Stimulated activated CD4-positive, alpha-beta T cell treated with anti-CD3 and anti-CD28 coated beads, Interleukin-12 subunit alpha, Interleukin-12 subunit beta, amount 100 ng/mL, for 48 hours (primary cell): ENCODE measurements around the gene PPT2.
A peak's percentile ranks its signal among the peaks of the same experiment; 100 is the strongest.
"Not testable (repeated sequence)": the region's sequence is repeated elsewhere in the genome, so short reads cannot be mapped to it uniquely, and the experiment has no call there.

Source experiments
- DNase-seq, 3 donors: peaks; one replicate each; pipeline ENCODE4 v3.0.0-alpha.2; 2020; ENCODE audit warnings: low read depth in 2 of 3, low spot score in 1 of 3

Gene PPT2

DNA sequence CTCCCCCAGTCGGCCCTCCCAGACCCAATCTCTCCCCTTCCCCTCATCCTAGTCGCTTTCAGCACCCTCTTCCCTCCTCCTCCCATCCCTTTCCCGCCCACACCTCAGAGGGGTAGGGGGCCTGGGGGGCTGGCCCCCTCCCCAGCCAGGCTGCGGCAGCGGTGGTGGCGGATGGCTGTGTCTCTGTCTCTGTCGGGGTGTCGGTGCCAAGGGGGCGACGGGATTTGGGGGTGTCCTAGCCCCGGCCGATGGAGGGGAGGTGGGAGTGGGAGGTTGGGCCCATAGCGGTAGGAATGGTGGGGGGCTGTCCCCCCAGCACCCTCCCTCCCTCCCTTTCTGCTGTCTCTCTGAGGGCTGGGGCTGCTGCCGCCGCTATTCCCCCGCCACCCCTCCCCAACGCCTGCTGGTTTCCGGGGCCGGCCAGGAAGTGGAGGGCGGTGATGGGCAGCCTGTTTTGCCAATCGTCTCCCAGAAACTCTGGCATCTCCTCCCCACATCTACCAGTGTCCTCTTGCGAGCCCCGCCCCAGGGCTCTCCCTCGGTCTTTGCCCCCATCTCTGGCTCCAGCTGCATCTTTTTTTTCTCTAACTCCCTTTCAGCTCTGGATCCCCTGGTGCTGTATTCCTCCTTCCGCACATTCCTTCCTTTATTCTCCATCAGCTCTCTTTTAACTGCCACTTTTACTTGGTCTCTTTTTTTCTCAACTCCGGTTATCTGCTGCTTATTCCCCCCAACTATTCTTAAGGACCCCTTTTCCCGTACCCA is 22.0 kb downstream of the PPT2 start, which contains the start of gene AGPAT1:
TSS of gene AGPAT1 (minus strand) at position 374 of the 765 bp plus-strand sequence. CDS start 4,588 bp downstream, outside the sequence.
- peak; percentile 95 to 97 (median 96) for DNase-seq

DNA sequence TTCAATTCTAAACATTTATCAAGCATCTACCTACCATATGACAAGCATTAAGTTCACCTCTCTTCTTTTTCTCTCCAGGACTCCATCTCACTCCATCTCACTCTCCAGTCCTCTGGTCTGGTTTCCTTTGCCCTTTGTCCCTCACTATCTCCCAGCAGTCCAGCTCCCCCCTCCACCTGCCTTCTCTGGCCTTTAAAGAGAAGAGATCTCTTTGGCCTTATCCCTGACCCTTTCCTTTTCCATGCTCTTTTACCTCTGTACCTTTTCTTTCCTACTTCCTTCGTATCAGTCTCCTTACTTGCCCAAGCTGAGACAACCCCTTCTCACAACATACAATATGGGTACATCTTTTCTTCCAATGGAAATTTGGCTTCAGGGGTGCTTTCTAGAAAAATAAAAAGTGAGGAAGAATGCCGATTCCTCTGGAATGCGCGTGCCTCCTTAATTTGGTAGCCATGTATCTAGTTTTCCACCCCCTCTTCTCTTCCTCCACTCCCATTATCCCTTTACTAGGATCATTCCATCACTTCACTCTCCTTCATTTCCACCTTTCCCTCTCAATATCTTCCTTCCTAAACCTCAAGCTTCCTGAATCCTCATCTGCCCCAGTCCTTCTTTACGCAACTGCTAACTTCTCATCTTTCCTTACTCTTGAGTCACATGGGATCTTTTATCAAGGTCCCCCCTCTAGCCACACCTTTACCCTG is 22.7 kb downstream of the PPT2 start:
- DNase-seq: no peak

DNA sequence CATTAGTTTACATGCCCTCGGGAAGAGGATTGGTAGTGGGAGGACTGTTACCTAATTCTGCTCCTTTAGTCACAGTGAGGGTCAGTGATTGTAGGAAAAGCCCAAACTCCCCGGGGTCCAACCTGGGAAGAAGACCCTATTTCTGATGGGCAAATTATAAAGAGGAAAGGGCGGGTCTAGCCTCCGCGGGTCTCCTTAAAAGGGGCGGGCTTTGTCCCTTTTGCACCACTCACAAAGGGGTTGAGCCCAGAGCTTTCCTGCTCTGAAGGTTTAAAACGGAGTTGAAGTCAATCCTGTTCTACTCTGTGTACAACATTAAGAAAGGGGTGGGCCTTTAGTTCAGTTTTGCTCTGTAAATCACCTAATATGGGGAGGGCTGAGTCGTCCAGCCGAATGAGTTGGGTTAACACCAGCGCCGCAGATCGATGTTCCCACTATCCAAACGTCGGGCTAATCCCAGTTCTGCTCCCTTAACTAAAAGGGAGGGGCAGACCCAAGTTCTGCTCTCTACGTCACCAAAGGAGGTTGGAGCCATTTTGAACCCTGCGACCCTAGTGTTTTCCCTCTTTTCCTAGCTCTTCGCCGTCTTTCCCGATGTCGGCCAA is 23.3 kb downstream of the PPT2 start:
- DNase-seq: no peak

DNA sequence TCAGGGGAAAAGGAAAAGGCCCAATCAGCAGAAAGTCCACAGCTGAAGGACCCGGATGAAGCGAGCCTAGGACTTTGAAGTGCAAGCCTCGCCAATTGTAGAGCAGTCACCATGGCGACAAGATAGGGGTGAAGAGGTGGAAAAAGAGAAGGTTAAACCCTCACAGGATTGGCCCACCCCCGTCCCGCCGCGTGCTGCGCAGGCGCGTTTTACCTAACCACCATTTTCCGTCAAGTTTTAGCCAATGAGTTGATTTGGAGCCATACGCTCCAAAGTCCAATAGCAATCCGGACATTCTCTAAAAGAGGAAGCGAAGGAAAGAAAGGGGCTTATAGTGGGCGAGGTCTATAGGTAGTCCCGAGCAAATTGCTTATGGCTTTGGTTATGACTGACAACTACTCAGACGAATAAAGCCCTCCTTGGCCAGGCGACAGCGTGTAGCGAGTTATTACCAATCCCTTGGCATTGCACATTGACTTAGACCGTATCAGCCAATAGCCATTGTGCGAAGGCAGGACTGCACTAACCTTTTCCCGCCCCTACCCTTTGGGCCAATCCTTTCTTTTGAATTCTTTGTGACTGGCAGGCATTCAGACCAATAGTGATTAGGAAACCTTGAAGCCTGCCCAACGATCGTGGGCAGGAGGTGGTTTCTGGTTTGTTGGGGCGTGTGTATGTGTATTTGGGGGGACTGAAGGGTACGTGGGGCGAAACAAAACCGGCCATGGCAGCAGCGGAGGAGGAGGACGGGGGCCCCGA is 24.0 kb downstream of the PPT2 start, which contains the start of gene RNF5:
TSS of gene RNF5 (plus strand) at position 618 of the 759 bp plus-strand sequence. CDS start at position 725, 107 bp downstream.
- peak; percentile 87 to 95 (median 90) for DNase-seq

DNA sequence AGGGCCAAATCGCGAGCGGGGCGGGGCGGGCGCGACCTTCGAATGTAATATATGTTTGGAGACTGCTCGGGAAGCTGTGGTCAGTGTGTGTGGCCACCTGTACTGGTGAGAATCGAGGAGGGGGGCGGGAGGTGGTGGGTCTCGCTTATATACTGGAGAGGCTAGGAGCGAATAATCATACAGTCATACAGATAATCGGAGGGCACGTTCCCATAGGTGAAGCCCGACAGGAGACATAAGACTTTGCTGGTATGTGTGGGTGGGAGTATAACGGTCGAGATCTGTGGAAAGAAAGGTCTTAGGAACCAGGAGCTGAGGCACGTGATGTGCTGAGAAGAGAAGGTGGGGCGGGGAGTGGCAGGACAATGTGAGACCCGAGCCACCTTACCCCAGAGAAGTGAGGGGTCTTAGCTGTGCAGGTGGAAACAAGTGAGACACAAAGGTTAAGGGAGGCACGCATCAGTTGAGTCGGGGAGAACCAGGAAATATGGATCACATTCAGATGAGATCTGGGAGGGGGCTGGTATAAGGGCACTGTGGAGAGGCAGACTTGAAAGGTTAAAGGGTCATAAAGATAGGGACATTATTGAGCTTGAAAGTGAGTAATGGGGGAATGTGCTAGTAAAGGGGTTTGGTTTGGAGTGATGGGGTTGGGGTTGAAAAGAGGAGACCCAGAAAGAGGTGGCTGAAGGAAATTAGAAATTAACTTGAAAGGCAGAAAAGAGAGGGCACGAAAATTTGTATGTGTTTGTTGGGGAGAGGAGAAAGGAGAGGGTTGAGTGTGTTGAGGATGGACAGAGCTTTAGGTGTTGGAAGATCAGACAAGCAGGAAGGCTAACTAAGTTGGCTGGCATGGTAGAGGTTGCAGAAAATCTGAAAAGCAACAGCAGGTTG is 24.9 kb downstream of the PPT2 start:
- DNase-seq: no peak

DNA sequence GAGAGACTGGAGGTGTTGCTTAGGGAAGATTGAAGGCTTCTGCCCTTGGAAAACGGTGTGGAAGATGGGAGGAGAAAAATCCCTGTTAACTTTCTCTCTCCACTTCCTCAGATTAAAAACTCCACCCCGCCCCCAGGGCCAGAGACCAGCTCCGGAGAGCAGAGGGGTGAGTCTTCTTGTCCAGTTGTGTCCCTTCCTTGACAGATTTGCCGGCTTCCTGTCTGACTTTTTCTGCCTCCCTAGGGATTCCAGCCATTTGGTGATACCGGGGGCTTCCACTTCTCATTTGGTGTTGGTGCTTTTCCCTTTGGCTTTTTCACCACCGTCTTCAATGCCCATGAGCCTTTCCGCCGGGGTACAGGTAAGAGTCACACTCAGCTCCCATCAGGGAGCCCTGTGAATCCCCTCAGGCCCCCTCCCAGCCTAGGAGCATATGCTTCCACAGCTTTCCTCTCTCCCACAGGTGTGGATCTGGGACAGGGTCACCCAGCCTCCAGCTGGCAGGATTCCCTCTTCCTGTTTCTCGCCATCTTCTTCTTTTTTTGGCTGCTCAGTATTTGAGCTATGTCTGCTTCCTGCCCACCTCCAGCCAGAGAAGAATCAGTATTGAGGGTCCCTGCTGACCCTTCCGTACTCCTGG is 25.9 kb downstream of the PPT2 start:
- no peak for DNase-seq

DNA sequence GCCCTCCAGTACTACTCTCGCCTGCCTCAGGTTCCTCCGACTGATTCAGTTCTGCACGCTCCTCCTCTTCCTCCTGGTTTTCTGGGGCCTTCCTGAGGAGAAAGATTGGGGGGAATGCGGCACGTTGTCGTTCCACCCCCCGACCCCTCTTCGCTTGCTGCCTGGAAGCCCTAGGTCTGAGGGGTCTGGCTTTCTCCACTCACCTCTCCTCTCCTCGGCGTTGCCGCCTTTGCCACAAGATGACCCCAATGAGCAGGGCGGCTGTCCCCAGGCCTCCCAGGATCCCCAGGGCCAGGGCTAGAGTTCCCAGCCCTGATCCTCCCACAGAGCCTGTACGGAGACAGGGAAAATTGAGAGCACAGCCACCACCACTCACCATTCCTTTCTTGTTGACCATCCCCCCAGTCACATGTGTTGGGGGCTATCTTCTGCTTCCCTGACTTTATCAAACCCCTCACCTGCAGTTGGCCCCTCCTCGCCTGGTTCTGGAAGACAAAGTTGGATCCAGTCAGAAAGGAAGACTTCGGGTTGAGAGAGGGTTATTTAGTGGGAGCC is 27.3 kb downstream of the PPT2 start:
- DNase-seq: no peak

DNA sequence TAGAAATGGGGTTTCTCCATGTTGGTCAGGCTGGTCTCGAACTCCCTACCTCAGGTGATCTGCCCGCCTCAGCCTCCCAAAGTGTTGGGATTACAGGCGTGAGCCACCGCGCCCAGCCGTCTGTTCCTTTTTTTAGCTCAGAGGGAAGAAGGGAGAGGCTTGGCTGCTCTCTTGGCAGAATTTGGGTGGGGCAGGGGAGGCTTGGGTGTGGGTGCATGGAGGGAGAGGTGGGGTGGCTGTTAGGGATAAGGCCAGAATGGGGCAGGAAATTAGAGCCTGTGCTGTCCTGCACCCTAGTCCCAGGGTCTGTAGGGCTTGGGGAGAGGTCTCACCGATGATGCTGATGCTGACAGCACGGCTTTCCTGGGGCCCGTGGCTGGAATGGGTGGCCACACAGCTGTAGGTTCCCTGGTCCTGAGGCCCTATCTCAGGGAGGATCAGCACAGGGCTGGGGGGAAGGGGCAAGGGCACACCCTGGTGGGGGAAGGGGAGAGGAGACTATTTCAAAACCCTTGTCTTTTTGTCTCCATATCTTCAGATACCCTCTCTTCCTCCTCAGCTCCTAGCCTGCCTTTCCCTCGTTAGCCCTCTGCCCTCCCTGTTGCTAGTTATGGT is 28.1 kb downstream of the PPT2 start:
- DNase-seq: no peak

DNA sequence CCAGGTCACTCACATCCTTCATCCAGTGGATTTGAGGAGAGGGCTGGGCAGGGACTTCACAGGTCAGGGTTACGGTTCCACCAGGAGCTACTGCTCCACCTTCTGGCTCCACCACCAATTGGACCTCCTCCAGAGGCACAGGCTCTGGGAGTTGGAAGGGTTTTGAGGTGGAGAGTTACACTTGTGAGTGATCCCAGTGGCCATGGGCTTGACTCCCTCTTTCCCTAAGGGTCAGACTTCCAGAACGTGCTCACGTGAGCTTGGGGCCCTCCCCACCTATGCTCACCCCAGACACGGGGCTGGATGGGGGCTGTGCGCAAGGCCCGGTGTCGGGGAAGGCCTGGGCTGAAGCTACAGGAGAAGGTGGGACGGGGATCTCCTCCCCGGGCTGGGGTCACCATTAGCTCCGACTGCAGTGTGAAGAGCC is 28.6 kb downstream of the PPT2 start:
- DNase-seq: no peak

DNA sequence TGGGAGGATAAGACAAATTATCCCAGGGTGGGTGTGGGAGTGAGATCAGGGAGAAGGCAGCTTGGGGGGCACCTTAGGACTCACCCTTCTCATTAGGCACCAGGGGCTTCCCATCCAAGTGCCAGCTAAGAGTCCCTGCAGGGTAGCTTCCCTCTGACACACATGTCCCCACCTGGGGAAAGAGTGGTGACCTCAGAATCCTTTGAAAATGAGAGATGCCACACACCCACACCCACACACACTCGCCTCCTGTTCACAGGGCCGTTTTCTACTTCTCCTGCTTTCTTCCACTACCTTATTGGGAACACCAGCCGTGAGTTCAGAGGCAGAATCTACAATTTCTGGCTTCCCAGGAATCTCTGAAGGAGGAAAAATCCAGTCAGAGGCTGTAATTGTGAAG is 29.1 kb downstream of the PPT2 start:
- DNase-seq: no peak

DNA sequence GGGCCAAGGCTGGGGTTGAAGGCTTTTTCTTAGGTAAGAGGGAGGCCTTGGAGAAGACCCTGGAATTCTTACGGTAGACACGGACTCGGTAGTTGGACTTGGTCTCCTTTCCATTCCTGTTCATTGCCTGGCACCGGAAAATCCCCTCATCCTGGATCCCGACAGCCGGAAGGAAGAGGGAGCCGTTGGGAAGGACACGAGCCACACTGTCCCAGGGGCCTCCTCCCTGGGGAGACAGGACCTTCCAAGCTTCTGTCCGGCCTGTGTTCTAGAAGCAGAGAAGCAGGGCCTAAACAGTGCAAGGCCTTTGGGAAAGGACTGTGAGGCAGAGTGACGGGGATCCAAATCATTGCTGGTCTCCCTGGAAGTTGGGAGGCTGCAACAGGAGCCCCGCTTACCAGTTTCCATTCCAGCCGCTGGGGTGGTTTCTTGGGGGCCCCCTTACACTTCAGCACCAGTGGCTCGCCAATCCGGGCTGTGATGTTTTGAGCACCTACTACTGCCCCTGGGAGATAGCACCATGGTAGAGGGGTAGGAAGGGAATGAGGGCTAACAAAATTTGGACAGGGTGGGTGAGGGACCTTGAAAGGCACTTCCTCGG is 29.6 kb downstream of the PPT2 start:
- no peak for DNase-seq

DNA sequence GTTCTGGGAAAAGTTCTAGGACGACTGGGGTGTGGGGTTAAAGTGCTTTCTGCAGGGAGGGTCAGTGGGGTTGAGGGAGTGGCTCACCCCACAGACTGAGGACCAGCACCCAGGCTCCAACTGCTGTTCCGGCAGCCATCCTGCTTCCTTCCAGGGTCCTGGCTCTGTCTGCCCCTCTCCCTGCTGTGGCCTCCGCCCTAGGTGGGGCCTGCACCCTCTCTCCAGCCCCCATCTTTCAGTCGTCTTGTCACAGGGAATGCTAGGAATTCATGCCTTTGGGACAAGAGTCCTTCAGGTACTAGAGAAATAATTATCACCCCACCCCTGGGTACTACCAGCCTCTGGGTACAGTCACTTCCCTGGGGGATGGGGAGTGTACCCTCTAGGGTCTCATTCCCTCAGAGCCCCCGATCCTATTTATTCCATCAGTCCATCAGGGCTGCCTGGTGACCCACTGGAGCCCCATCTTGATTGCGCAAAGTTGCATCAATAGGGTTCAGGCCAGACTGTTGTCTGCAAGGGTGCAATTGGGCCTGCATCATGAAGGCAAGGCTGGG is 30.2 kb downstream of the PPT2 start, which contains the start of gene AGER:
TSS of gene AGER (minus strand) at position 170 of the 557 bp plus-strand sequence. CDS start at position 139, 31 bp downstream.
- DNase-seq: no peak

DNA sequence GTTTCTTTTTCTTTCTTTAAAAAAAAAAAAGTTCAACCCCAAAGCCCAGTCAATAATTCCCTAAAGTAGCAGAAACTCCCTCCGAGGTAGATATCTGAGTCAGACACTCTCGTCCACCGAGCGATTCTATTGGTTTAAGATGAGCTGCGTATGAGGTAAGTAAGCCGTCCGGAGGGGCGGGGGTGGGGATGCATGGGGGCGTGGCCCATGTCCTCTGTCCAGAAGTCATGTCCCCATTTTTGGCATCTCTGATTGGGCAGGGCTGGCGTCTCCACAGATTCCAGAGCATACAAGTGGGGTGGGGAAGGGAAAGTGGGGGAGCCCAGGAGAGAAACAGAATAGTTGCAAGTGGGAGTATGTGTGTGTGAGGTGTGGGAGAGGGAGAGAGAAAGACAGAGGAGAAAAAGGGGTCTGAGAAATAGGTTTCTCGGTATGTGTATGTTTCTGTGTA is 31.8 kb downstream of the PPT2 start:
- peak; percentile 38 to 61 (median 50) for DNase-seq

DNA sequence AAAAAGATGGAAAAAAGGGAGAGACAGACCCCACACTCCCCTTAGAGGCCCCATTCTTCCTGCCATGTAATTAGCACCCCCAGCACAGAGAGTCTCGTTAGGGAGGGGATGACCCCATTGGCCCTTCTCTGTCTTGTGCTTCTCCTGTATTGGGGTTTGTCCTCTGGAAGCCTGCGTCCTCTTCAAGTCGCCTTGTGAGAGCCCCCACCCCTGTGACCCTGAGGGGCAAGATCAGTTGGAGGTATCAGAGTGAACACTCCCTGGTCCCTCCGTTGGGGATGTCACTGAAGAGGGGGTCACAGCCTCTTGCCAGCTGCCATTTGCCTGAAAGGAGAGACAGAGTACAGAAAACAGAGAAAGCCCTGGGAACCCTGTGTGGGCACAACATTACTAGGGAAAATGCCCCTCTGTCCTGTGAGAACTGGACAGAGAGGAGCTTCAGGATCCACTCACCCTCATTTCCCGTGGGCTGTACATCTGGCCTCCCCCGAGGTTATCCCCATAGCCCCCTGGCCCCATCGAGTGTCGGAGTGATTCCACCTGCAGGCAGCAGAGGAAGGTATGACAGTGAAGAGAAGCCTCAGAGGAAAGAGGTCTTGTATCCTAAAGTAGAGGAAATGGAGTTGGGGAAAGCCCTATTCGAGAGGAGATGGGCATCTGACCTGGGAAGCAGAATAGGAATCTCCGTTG is 32.4 kb downstream of the PPT2 start:
- not testable (repeated sequence) for DNase-seq

DNA sequence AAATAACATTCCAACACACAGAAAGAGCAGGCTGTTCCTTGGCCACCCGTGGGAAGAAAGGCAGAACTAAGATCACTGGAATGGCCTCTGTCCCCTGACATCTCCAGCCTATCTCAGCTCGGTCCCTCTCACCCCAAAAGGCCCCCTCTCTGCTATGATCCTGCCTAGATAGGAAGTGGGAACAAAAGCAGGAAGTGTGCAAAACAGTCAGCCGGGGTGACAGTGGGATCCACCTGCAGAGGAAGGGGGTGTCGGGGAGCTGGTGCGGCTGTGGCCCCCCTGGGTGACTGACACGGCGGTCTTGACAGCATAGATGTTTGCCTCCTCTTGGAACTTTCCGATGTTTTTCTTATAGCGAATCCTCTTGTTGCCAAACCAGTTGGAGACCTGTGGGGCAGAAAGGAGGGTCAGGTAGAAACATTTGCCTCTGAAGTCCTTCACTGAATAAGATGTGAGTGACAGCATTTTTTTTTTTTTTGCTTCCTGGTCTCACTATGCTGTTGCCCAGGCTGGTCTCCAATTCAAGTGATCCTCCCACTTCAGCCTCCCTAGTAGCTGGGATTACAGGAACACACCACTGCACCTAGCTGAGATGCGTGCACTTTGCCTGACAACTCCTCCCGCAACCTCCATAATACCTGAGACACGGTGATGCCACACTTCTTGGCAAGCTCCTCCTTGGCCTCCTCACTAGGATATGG is 33.2 kb downstream of the PPT2 start:
- no peak for DNase-seq

DNA sequence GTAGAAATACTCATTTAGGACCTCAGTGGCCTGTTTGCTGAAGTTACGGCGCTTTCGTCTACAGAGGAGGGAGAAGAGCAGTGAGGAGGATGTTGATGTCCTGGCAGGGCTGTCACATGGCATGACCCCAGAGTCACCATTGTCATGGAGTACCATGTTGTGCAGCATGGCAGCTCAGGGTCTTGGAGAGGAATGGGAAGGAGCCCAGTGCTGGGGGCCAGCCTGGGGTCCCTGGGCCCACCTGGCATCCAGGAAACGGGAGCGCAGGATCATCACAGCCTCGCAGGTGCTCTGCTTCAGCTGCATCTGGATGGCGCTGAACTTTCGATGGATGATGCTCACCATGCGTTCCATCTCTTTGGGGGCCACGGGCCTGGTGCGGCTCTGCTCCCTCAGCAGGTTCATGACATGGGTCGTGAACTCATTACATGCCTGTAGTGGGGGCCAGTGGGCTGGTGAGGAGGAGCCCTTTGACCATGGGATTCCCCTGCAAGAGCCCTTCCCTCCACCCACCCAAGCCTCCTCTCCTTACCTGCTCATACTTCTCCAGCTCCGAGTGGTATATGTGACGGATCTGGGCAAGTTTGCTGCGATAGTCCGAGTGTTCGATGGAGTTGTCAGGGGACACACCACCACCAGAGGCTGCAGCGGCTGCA is 33.9 kb downstream of the PPT2 start:
- not testable (repeated sequence) for DNase-seq
